HCT116 (cell line): ENCODE results near the gene HNRNPDL. TPM values are rescaled to one million over a fixed set of nuclear protein-coding genes. Genes with fewer than 3 reads are reported as not detected.

Experiments
- ATAC-seq: fragments of 200-7000 bp; cut with Tn5 transposase; 2 replicates; pipeline ENCODE4 v1.9.1; 2020; ENCODE audit warnings: mild to moderate bottlenecking, moderate library complexity
- BruUV-seq: library from RNA; stranded (reverse); fragments of 400-500 nt; replicated peaks from 2 replicates; lab custom pipeline; 2021; lab: Mats Ljungman, UMichigan
- CTCF ChIA-PET: fragments of 300-600 bp; sonication (Branson Sonifier 250); formaldehyde crosslinking; loops from one replicate; lab custom pipeline; 2021; ENCODE audit warnings: antibody characterized with exemption; lab: Charles Lee
- POLR2A ChIA-PET: fragments of 300-600, 350-600 bp; sonication (Branson Sonifier 250); formaldehyde crosslinking; loops from one replicate; lab custom pipeline; 2021; ENCODE audit warnings: antibody characterized with exemption; lab: Charles Lee
- RAD21 ChIA-PET, 2 experiments: fragments of 300-600 bp; sonication (Branson Sonifier 250); formaldehyde crosslinking; loops; one replicate each; lab custom pipeline; 2023; ENCODE audit warnings: low total read pairs in 2 of 2; ENCODE audit not compliant: uncharacterized antibody in 2 of 2, unreplicated experiment in 2 of 2, low non-redundant PET in 1 of 2; lab: Charles Lee
- DNase-seq: peaks from one replicate; pipeline ENCODE4 v3.0.0-alpha.2; 2010; ENCODE audit warnings: low read depth, low spot score
- H2AFZ ChIP-seq: fragments of 200-600 bp; shearing (Covaris generic), sonication (generic); 2 replicates; pipeline ENCODE4 v1.6.1; 2017; ENCODE audit warnings: low read depth, mixed run types, mixed read lengths, antibody characterized with exemption, low read length; ENCODE audit not compliant: poor library complexity, severe bottlenecking
- H3K27ac ChIP-seq: 2 replicates; pipeline ENCODE4 v1.5.1; 2012; ENCODE audit warnings: low read depth, low read length
- H3K27me3 ChIP-seq: fragments of 200-600 bp; sonication (generic); 2 replicates; pipeline ENCODE4 v1.6.1; 2016; ENCODE audit warnings: mixed run types, low read length, mixed read lengths; ENCODE audit not compliant: insufficient read depth
- H3K36me3 ChIP-seq, 2 experiments: fragments of 200-500 bp in 1 of 2; fragments of 200-600 bp in 1 of 2; sonication (Bioruptor generic) in 1 of 2; sonication (generic) in 1 of 2; 2 replicates each; pipeline versions ENCODE4 v1.5.1 to v1.6.1; 2014 to 2016; ENCODE audit warnings: low read length in 2 of 2, inconsistent platforms in 1 of 2, mixed read lengths in 1 of 2, mixed run types in 1 of 2; ENCODE audit not compliant: insufficient read depth in 2 of 2, control insufficient read depth in 1 of 2
- H3K4me1 ChIP-seq, 2 experiments: fragments of 200-600 bp in 1 of 2; sonication (generic) in 1 of 2; 2 replicates each; pipeline versions ENCODE4 v1.5.1 to v1.6.1; 2012 to 2017; ENCODE audit warnings: low read length in 2 of 2, inconsistent platforms in 1 of 2, mild to moderate bottlenecking in 1 of 2, mixed read lengths in 1 of 2, mixed run types in 1 of 2, moderate library complexity in 1 of 2; ENCODE audit not compliant: insufficient read depth in 2 of 2, control insufficient read depth in 1 of 2
- H3K4me2 ChIP-seq: fragments of 200-600 bp; sonication (generic); 2 replicates; pipeline ENCODE4 v1.6.1; 2017; ENCODE audit warnings: mixed run types, low read length, mixed read lengths
- H3K4me3 ChIP-seq, 2 experiments: fragments of 200-600 bp in 1 of 2; sonication (generic) in 1 of 2; replicated peaks in 1 of 2; 2 replicates each; pipeline ENCODE4 v1.5.1; 2011 to 2016; ENCODE audit warnings: low read length in 2 of 2, control low read depth in 1 of 2, low read depth in 1 of 2, mild to moderate bottlenecking in 1 of 2, mixed read lengths in 1 of 2, mixed run types in 1 of 2
- H3K79me2 ChIP-seq: fragments of 200-600 bp; sonication (generic); 2 replicates; pipeline ENCODE4 v1.6.1; 2017; ENCODE audit warnings: mild to moderate bottlenecking, mixed run types, low read length, moderate library complexity, mixed read lengths; ENCODE audit not compliant: insufficient read depth
- H3K9ac ChIP-seq: fragments of 200-600 bp; sonication (generic); 2 replicates; pipeline ENCODE4 v1.6.1; 2016; ENCODE audit warnings: low read length, mixed read lengths
- H3K9me2 ChIP-seq: fragments of 200-600 bp; sonication (generic), shearing (Covaris generic); 2 replicates; pipeline ENCODE4 v1.6.1; 2017; ENCODE audit warnings: mixed run types, mild to moderate bottlenecking, moderate library complexity; ENCODE audit not compliant: insufficient read depth
- H3K9me3 ChIP-seq, 2 experiments: fragments of 200-500 bp in 1 of 2; fragments of 200-600 bp in 1 of 2; sonication (Bioruptor generic) in 1 of 2; sonication (generic) in 1 of 2; 2 replicates each; pipeline ENCODE4 v1.6.1; 2014 to 2017; ENCODE audit warnings: low read length in 2 of 2, mixed read lengths in 2 of 2, inconsistent platforms in 1 of 2, low read depth in 1 of 2, mild to moderate bottlenecking in 1 of 2, mixed run types in 1 of 2, moderate library complexity in 1 of 2; ENCODE audit not compliant: control insufficient read depth in 1 of 2, insufficient read depth in 1 of 2
- H4K20me1 ChIP-seq: fragments of 200-600 bp; sonication (generic), shearing (Covaris generic); 2 replicates; pipeline ENCODE4 v1.6.1; 2017; ENCODE audit warnings: mixed run types, mild to moderate bottlenecking, moderate library complexity; ENCODE audit not compliant: insufficient read depth
- ATF3 ChIP-seq: IDR thresholded peaks from 2 replicates; pipeline ENCODE4 v1.6.1; 2012
- CBX3 ChIP-seq: IDR thresholded peaks from 2 replicates; pipeline ENCODE4 v1.6.1; 2012; ENCODE audit warnings: low read depth
- CEBPB ChIP-seq: IDR thresholded peaks from 2 replicates; pipeline ENCODE4 v1.6.1; 2012; ENCODE audit warnings: low read depth
- CTCF ChIP-seq, 3 experiments: fragments of 200-600 bp in 1 of 3; sonication (generic) in 1 of 3; IDR thresholded peaks in 2 of 3; conservative IDR thresholded peaks in 1 of 3; 2 replicates each; pipeline ENCODE4 v1.5.1; 2012 to 2017; ENCODE audit warnings: low read depth in 2 of 3, low read length in 2 of 3, antibody characterized with exemption in 1 of 3, borderline replicate concordance in 1 of 3, control low read depth in 1 of 3, mild to moderate bottlenecking in 1 of 3, mixed read lengths in 1 of 3, mixed run types in 1 of 3, moderate library complexity in 1 of 3; ENCODE audit not compliant: insufficient read depth in 1 of 3
- ELF1 ChIP-seq: IDR thresholded peaks from 2 replicates; pipeline ENCODE4 v1.6.1; 2012; ENCODE audit warnings: low read depth, borderline replicate concordance
- EZH2 ChIP-seq: fragments of 200-600 bp; sonication (generic); IDR thresholded peaks from 2 replicates; pipeline ENCODE4 v1.6.1; 2017; ENCODE audit warnings: antibody characterized with exemption, mixed run types
- EZH2phosphoT487 ChIP-seq: fragments of 200-600 bp; IDR thresholded peaks from 2 replicates; pipeline ENCODE4 v1.6.1; 2018; ENCODE audit warnings: antibody characterized with exemption, borderline replicate concordance
- JUND ChIP-seq: IDR thresholded peaks from 2 replicates; pipeline ENCODE4 v1.6.1; 2012
- MAX ChIP-seq: IDR thresholded peaks from 2 replicates; pipeline ENCODE4 v1.6.1; 2012
- POLR2A ChIP-seq: IDR thresholded peaks from 2 replicates; pipeline ENCODE4 v1.7.0; 2011; ENCODE audit warnings: borderline replicate concordance; ENCODE audit not compliant: insufficient read depth, insufficient read length; ENCODE audit errors: extremely low read depth
- RAD21 ChIP-seq: IDR thresholded peaks from 2 replicates; pipeline ENCODE4 v1.6.1; 2012; ENCODE audit warnings: low read depth, mild to moderate bottlenecking
- SIN3A ChIP-seq: IDR thresholded peaks from 2 replicates; pipeline ENCODE4 v1.6.1; 2012; ENCODE audit warnings: low read depth
- SRF ChIP-seq: IDR thresholded peaks from 2 replicates; pipeline ENCODE4 v1.6.1; 2012; ENCODE audit warnings: low read depth
- TCF7L2 ChIP-seq: IDR thresholded peaks from 2 replicates; pipeline ENCODE4 v1.7.0; 2011; ENCODE audit warnings: borderline replicate concordance, inconsistent platforms; ENCODE audit not compliant: insufficient read depth, insufficient read length; ENCODE audit errors: extremely low read depth
- ZBTB33 ChIP-seq: IDR thresholded peaks from 2 replicates; pipeline ENCODE4 v1.6.1; 2011; ENCODE audit warnings: mild to moderate bottlenecking, low read length, moderate library complexity; ENCODE audit not compliant: insufficient replicate concordance; ENCODE audit errors: extremely low read depth
- ZNF274 ChIP-seq: fragments of 200-500 bp; sonication (Bioruptor generic); IDR thresholded peaks from 2 replicates; pipeline ENCODE4 v1.6.1; 2014; ENCODE audit warnings: mild to moderate bottlenecking, low read depth, low read length, inconsistent platforms
- intact Hi-C: fragments of 100-400 bp; cut with micrococcal nuclease; formaldehyde crosslinking; loops from 2 replicates; pipeline ENCODE4 v1.10.0; 2022
- total RNA-seq: library from RNA; stranded (reverse); gene quantifications from one replicate; pipeline ENCODE4 v1.2.1, GENCODE V29; 2021; ENCODE audit not compliant: unreplicated experiment

HNRNPDL gene
- total RNA-seq, 1 experiment from 2014 or later = 206 TPM

- no peaks in the 10 kb centered on the region for H3K4me1 ChIP-seq
- no peaks in the 10 kb centered on the region for H3K9me2 ChIP-seq
- peaks cover 31 to 49% of the 10 kb centered on the region in 2 experiments for H3K36me3 ChIP-seq
- no peak overlapping the region for H3K9ac ChIP-seq
- RAD21 ChIA-PET = no interaction called here
- no peaks in the 10 kb centered on the region for H3K9me3 ChIP-seq
- no peak overlapping the region for H3K4me3 ChIP-seq
- DNase-seq (no peak), ATAC-seq (no peak)
- H3K27me3 ChIP-seq = no peaks in the 10 kb centered on the region
- intact Hi-C loops = no loop called here
- no peak overlapping the region for H3K27ac ChIP-seq
- TF ChIP-seq EZH2 = no peak
- TF ChIP-seq ZNF274 = no peak
- TF ChIP-seq EZH2phosphoT487 = no peak
- TF ChIP-seq ATF3 = no peak
- peaks cover 73% of the 10 kb centered on the region for H3K79me2 ChIP-seq
- no TSS peak for BruUV-seq
- POLR2A ChIA-PET = no interaction called here
- H3K4me2 ChIP-seq = no peak overlapping the region
- CTCF ChIA-PET = no interaction called here
- H2AFZ ChIP-seq = no peak overlapping the region
- H4K20me1 ChIP-seq = no peaks in the 10 kb centered on the region
Measured at GRCh38 chr4:82452026-82452425, 21.8 kb upstream of the HNRNPDL start.

- CTCF ChIA-PET = interaction anchor here (0.6 to 0.7 kb wide), 2 partner anchors 11 to 288 kb away, joined by 3 read pairs; no protein-coding TSS in a partner anchor
- RAD21 ChIA-PET = no interaction called here
- TF ChIP-seq POLR2A (no peak), SIN3A (no peak), ZBTB33 (no peak), SRF (no peak), CEBPB (no peak), RAD21 (no peak), MAX (no peak), CTCF (IDR thresholded peaks at IDR 0.05 in 2 of 3, conservative IDR thresholded peaks at IDR 0.05 in 1 of 3; ENCODE audit: borderline replicate concordance in 1 of 3, insufficient read depth in 1 of 3, low read depth in 2 of 3, low read length in 2 of 3) (no peak), CBX3 (no peak), EZH2 (no peak), JUND (no peak), TCF7L2 (no peak), ELF1 (no peak), ZNF274 (no peak)
Measured at GRCh38 chr4:82450966-82451755, 20.9 kb upstream of the HNRNPDL start.

More at GRCh38 chr4:82450966-82451755, 20.9 kb upstream of the HNRNPDL start:
- POLR2A ChIA-PET = no interaction called here
- H4K20me1 ChIP-seq = no peaks in the 10 kb centered on the region
- no peak overlapping the region for H3K27ac ChIP-seq
- H2AFZ ChIP-seq = no peak overlapping the region
- peaks cover 25 to 45% of the 10 kb centered on the region in 2 experiments for H3K36me3 ChIP-seq
- intact Hi-C loops = no loop called here
- H3K9me3 ChIP-seq = no peaks in the 10 kb centered on the region
- H3K9ac ChIP-seq = no peak overlapping the region
- H3K79me2 ChIP-seq = peaks cover 79% of the 10 kb centered on the region
- no peak overlapping the region for H3K4me3 ChIP-seq
- H3K9me2 ChIP-seq = no peaks in the 10 kb centered on the region
- DNase-seq (no peak), ATAC-seq (no peak)
- BruUV-seq = no TSS peak
- H3K4me2 ChIP-seq = no peak overlapping the region
- no peaks in the 10 kb centered on the region for H3K27me3 ChIP-seq
- H3K4me1 ChIP-seq = no peaks in the 10 kb centered on the region
